Heart left ventricle (tissue), 13 donors: ENCODE results near the gene RPL18.
"Not testable (repeated sequence)": the region's sequence is repeated elsewhere in the genome, so short reads cannot be mapped to it uniquely, and the experiment has no call there.

Experiments used
- CTCF ChIP-seq, 12 donors: fragments of 200-600 bp; sonication (generic) in 4 of 12; IDR thresholded peaks; one replicate each; pipeline versions ENCODE4 v1.5.0 to v1.8.0; 2018 to 2022; ENCODE audit warnings: antibody characterized with exemption in 12 of 12, mild to moderate bottlenecking in 5 of 12
- POLR2A ChIP-seq, 2 donors: fragments of 450-650 bp; IDR thresholded peaks; one replicate each; pipeline ENCODE4 v1.6.1; 2017; ENCODE audit warnings: antibody characterized with exemption in 2 of 2, mild to moderate bottlenecking in 2 of 2, moderate library complexity in 2 of 2
- donor health status: ischemic (EF 13 %, LVEDD 7.1; RV severe dilation, severe dysfunction).
- donor health status: DM: no; HTN: yes; CAD: no.
- donor health status: DM: no; HTN: no; CAD: no.
- donor health status: ischemic (EF 25% LVEDD 6.9; RV normal size, moderate dysfunction).
- donor health status: ischemic (EF 25% LVEDD 5.7; RV mildly dilated, moderate dysfunction).
- donor health status: ischemic (EF 35%, LVEDD 5.7; RV mildly dilated, moderate dysfunction).
- donor health status: nonischemic (EF 11% LVEDD 7.7; RV severe dilation, severe dysfunction).
- donor health status: DM: yes; HTN: yes; CAD: no.
- donor health status: PGD.
- donor health status: ischemic (EF 29% LVEDD 5.4; RV normal size, mild dysfunction).
- donor health status: nonischemic (EF 23%, LVEDD 6.1; RV moderate dilation, normal function).

- TF ChIP-seq CTCF, POLR2A (IDR thresholded peaks at IDR 0.05): not testable (repeated sequence)
Observed at GRCh38 chr19:48657828-48658227, 38.9 kb upstream of the RPL18 start.
